ENCODE data around the gene XAGE5.
"Not testable (repeated sequence)": the region's sequence is repeated elsewhere in the genome, so short reads cannot be mapped to it uniquely, and the experiment has no call there.

The XAGE5 gene

GRCh38 chrX:52811065-52811625 lies at the start of gene XAGE5:
XAGE5 (plus strand) TSS chrX:52811287; CDS start chrX:52812567, 1,280 bp downstream.
- Histone ChIP-seq H3K4me1 (ENCODE audit: control insufficient read depth in 1 of 2, insufficient read depth in 2 of 2, low read length in 2 of 2) (no peaks in the 10 kb centered on the region), H3K4me3 (ENCODE audit: low read depth in 1 of 2, low read length in 2 of 2) (no peak within 1 kb of the TSS), H3K27me3 (ENCODE audit: control insufficient read depth in 1 of 2, insufficient read depth in 2 of 2, low read length in 2 of 2) (no peaks in the 10 kb centered on the region), H3K27ac (ENCODE audit: low read depth, low read length) (no peak within 1 kb of the TSS), H3K9me3 (ENCODE audit: control insufficient read depth in 1 of 2, low read length in 2 of 2) (no peaks in the 10 kb centered on the region), H3K36me3 (ENCODE audit: control insufficient read depth in 1 of 2, insufficient read depth in 2 of 2, low read length in 2 of 2) (no peaks in the 10 kb centered on the region), H3K9ac (ENCODE audit: low read depth in 1 of 2, low read length in 2 of 2) (no peak within 1 kb of the TSS)

- not testable (repeated sequence) for H3K27me3 ChIP-seq (ENCODE audit: control insufficient read depth in 1 of 2, insufficient read depth in 2 of 2, low read length in 2 of 2); H3K9ac ChIP-seq (ENCODE audit: low read depth in 1 of 2, low read length in 2 of 2); H3K9me3 ChIP-seq (ENCODE audit: control insufficient read depth in 1 of 2, low read length in 2 of 2); H3K4me1 ChIP-seq (ENCODE audit: control insufficient read depth in 1 of 2, insufficient read depth in 2 of 2, low read length in 2 of 2); H3K36me3 ChIP-seq (ENCODE audit: control insufficient read depth in 1 of 2, insufficient read depth in 2 of 2, low read length in 2 of 2); H3K27ac ChIP-seq (ENCODE audit: low read depth, low read length); H3K4me3 ChIP-seq (ENCODE audit: low read depth in 1 of 2, low read length in 2 of 2)
Observed at GRCh38 chrX:52765983-52766382, 45.1 kb upstream of the XAGE5 start.

GRCh38 chrX:52773504-52773903 lies 37.6 kb upstream of the XAGE5 start:
- not testable (repeated sequence) for H3K9me3 ChIP-seq (ENCODE audit: control insufficient read depth in 1 of 2, low read length in 2 of 2); H3K9ac ChIP-seq (ENCODE audit: low read depth in 1 of 2, low read length in 2 of 2); H3K4me1 ChIP-seq (ENCODE audit: control insufficient read depth in 1 of 2, insufficient read depth in 2 of 2, low read length in 2 of 2)

GRCh38 chrX:52797327-52797726 lies 13.8 kb upstream of the XAGE5 start, which contains the start of gene SPANXN5:
SPANXN5 (minus strand) TSS chrX:52797427; CDS start chrX:52797348, 79 bp downstream.
- not testable (repeated sequence) for H3K27ac ChIP-seq (ENCODE audit: low read depth, low read length); H3K9me3 ChIP-seq (ENCODE audit: control insufficient read depth in 1 of 2, low read length in 2 of 2); H3K4me3 ChIP-seq (ENCODE audit: low read depth in 1 of 2, low read length in 2 of 2); H3K9ac ChIP-seq (ENCODE audit: low read depth in 1 of 2, low read length in 2 of 2); H3K27me3 ChIP-seq (ENCODE audit: control insufficient read depth in 1 of 2, insufficient read depth in 2 of 2, low read length in 2 of 2); H3K36me3 ChIP-seq (ENCODE audit: control insufficient read depth in 1 of 2, insufficient read depth in 2 of 2, low read length in 2 of 2); H3K4me1 ChIP-seq (ENCODE audit: control insufficient read depth in 1 of 2, insufficient read depth in 2 of 2, low read length in 2 of 2)

More at GRCh38 chrX:52773504-52773903, 37.6 kb upstream of the XAGE5 start:
- H3K27me3 ChIP-seq (ENCODE audit: control insufficient read depth in 1 of 2, insufficient read depth in 2 of 2, low read length in 2 of 2); H3K27ac ChIP-seq (ENCODE audit: low read depth, low read length); H3K36me3 ChIP-seq (ENCODE audit: control insufficient read depth in 1 of 2, insufficient read depth in 2 of 2, low read length in 2 of 2); H3K4me3 ChIP-seq (ENCODE audit: low read depth in 1 of 2, low read length in 2 of 2): not testable (repeated sequence)

GRCh38 chrX:52804876-52805275 lies 6.2 kb upstream of the XAGE5 start:
- not testable (repeated sequence) for H3K27me3 ChIP-seq (ENCODE audit: control insufficient read depth in 1 of 2, insufficient read depth in 2 of 2, low read length in 2 of 2); H3K4me3 ChIP-seq (ENCODE audit: low read depth in 1 of 2, low read length in 2 of 2); H3K9ac ChIP-seq (ENCODE audit: low read depth in 1 of 2, low read length in 2 of 2); H3K9me3 ChIP-seq (ENCODE audit: control insufficient read depth in 1 of 2, low read length in 2 of 2); H3K27ac ChIP-seq (ENCODE audit: low read depth, low read length); H3K36me3 ChIP-seq (ENCODE audit: control insufficient read depth in 1 of 2, insufficient read depth in 2 of 2, low read length in 2 of 2); H3K4me1 ChIP-seq (ENCODE audit: control insufficient read depth in 1 of 2, insufficient read depth in 2 of 2, low read length in 2 of 2)

- Histone ChIP-seq H3K27me3 (ENCODE audit: control insufficient read depth in 1 of 2, insufficient read depth in 2 of 2, low read length in 2 of 2) (no peaks in the 10 kb centered on the region), H3K36me3 (ENCODE audit: control insufficient read depth in 1 of 2, insufficient read depth in 2 of 2, low read length in 2 of 2) (no peaks in the 10 kb centered on the region), H3K9me3 (ENCODE audit: control insufficient read depth in 1 of 2, low read length in 2 of 2) (no peaks in the 10 kb centered on the region), H3K9ac (ENCODE audit: low read depth in 1 of 2, low read length in 2 of 2) (no peak overlapping the region), H3K4me1 (ENCODE audit: control insufficient read depth in 1 of 2, insufficient read depth in 2 of 2, low read length in 2 of 2) (no peaks in the 10 kb centered on the region), H3K4me3 (ENCODE audit: low read depth in 1 of 2, low read length in 2 of 2) (no peak overlapping the region), H3K27ac (ENCODE audit: low read depth, low read length) (no peak overlapping the region)
Observed at GRCh38 chrX:52819788-52820187, 8.7 kb downstream of the XAGE5 start.

- Histone ChIP-seq H3K4me1 (ENCODE audit: control insufficient read depth in 1 of 2, insufficient read depth in 2 of 2, low read length in 2 of 2) (no peaks in the 10 kb centered on the region), H3K9ac (ENCODE audit: low read depth in 1 of 2, low read length in 2 of 2) (no peak overlapping the region), H3K36me3 (ENCODE audit: control insufficient read depth in 1 of 2, insufficient read depth in 2 of 2, low read length in 2 of 2) (no peaks in the 10 kb centered on the region), H3K9me3 (ENCODE audit: control insufficient read depth in 1 of 2, low read length in 2 of 2) (no peaks in the 10 kb centered on the region), H3K4me3 (ENCODE audit: low read depth in 1 of 2, low read length in 2 of 2) (no peak overlapping the region), H3K27me3 (ENCODE audit: control insufficient read depth in 1 of 2, insufficient read depth in 2 of 2, low read length in 2 of 2) (no peaks in the 10 kb centered on the region), H3K27ac (ENCODE audit: low read depth, low read length) (no peak overlapping the region)
Observed at GRCh38 chrX:52821079-52821760, 10.1 kb downstream of the XAGE5 start.

- Histone ChIP-seq H3K4me1 (ENCODE audit: control insufficient read depth in 1 of 2, insufficient read depth in 2 of 2, low read length in 2 of 2) (no peaks in the 10 kb centered on the region), H3K9ac (ENCODE audit: low read depth in 1 of 2, low read length in 2 of 2) (no peak overlapping the region), H3K27ac (ENCODE audit: low read depth, low read length) (no peak overlapping the region), H3K27me3 (ENCODE audit: control insufficient read depth in 1 of 2, insufficient read depth in 2 of 2, low read length in 2 of 2) (no peaks in the 10 kb centered on the region), H3K36me3 (ENCODE audit: control insufficient read depth in 1 of 2, insufficient read depth in 2 of 2, low read length in 2 of 2) (no peaks in the 10 kb centered on the region), H3K9me3 (ENCODE audit: control insufficient read depth in 1 of 2, low read length in 2 of 2) (no peaks in the 10 kb centered on the region), H3K4me3 (ENCODE audit: low read depth in 1 of 2, low read length in 2 of 2) (no peak overlapping the region)
Observed at GRCh38 chrX:52824608-52825007, 13.5 kb downstream of the XAGE5 start.

GRCh38 chrX:52830551-52830950 lies 19.5 kb downstream of the XAGE5 start:
- Histone ChIP-seq H3K36me3 (ENCODE audit: control insufficient read depth in 1 of 2, insufficient read depth in 2 of 2, low read length in 2 of 2) (no peaks in the 10 kb centered on the region), H3K9ac (ENCODE audit: low read depth in 1 of 2, low read length in 2 of 2) (no peak overlapping the region), H3K9me3 (ENCODE audit: control insufficient read depth in 1 of 2, low read length in 2 of 2) (no peaks in the 10 kb centered on the region), H3K4me3 (ENCODE audit: low read depth in 1 of 2, low read length in 2 of 2) (no peak overlapping the region), H3K4me1 (ENCODE audit: control insufficient read depth in 1 of 2, insufficient read depth in 2 of 2, low read length in 2 of 2) (no peaks in the 10 kb centered on the region), H3K27me3 (ENCODE audit: control insufficient read depth in 1 of 2, insufficient read depth in 2 of 2, low read length in 2 of 2) (no peaks in the 10 kb centered on the region), H3K27ac (ENCODE audit: low read depth, low read length) (no peak overlapping the region)

- no peak overlapping the region for H3K4me3 ChIP-seq (ENCODE audit: low read depth in 1 of 2, low read length in 2 of 2)
- H3K9ac ChIP-seq (ENCODE audit: low read depth in 1 of 2, low read length in 2 of 2): no peak overlapping the region
- H3K27ac ChIP-seq (ENCODE audit: low read depth, low read length): no peak overlapping the region
- no peaks in the 10 kb centered on the region for H3K27me3 ChIP-seq (ENCODE audit: control insufficient read depth in 1 of 2, insufficient read depth in 2 of 2, low read length in 2 of 2)
- no peaks in the 10 kb centered on the region for H3K9me3 ChIP-seq (ENCODE audit: control insufficient read depth in 1 of 2, low read length in 2 of 2)
- no peaks in the 10 kb centered on the region for H3K4me1 ChIP-seq (ENCODE audit: control insufficient read depth in 1 of 2, insufficient read depth in 2 of 2, low read length in 2 of 2)
- no peaks in the 10 kb centered on the region for H3K36me3 ChIP-seq (ENCODE audit: control insufficient read depth in 1 of 2, insufficient read depth in 2 of 2, low read length in 2 of 2)
Observed at GRCh38 chrX:52839137-52839536, 28.1 kb downstream of the XAGE5 start.
